Measurements from ENCODE around the gene MRRF.
A peak's percentile ranks its signal among the peaks of the same experiment; 100 is the strongest.

The MRRF gene

GRCh38 chr9:122256206-122256605 lies 8.5 kb upstream of the MRRF start:
- Histone ChIP-seq H3K4me1 (ENCODE audit: control extremely low read depth in 1 of 4, control insufficient read depth in 4 of 4, insufficient read depth in 4 of 4, low read length in 3 of 4) (no peaks in the 10 kb centered on the region), H3K27me3 (replicated peaks in 2 of 5; ENCODE audit: control insufficient read depth in 4 of 5, insufficient read depth in 5 of 5, low read length in 4 of 5) (no peaks in the 10 kb centered on the region), H3K27ac (ENCODE audit: insufficient read depth in 1 of 2, low read depth in 1 of 2, low read length in 2 of 2, poor library complexity in 1 of 2, severe bottlenecking in 2 of 2) (no peak overlapping the region), H3K36me3 (ENCODE audit: control insufficient read depth in 4 of 4, insufficient read depth in 4 of 4, low read length in 3 of 4) (peaks cover 15 to 67% (median 49%) of the 10 kb centered on the region in 4 experiments), H3K4me3 (ENCODE audit: control insufficient read depth in 1 of 7, extremely low read depth in 1 of 7, insufficient read depth in 4 of 7, low read depth in 2 of 7, low read length in 6 of 7) (no peak overlapping the region), H3K9me3 (ENCODE audit: control extremely low read depth in 1 of 5, control insufficient read depth in 4 of 5, insufficient read depth in 2 of 5, low read depth in 1 of 5, low read length in 4 of 5) (no peaks in the 10 kb centered on the region)
- DNase-seq, result no peak
- ChIA-PET POLR2A (no interaction called here), CTCF (interaction anchor here (1.3 kb wide), 1 partner anchor 132 kb away, joined by 4 read pairs; no protein-coding TSS in a partner anchor)
- WGBS (ENCODE audit: insufficient coverage), result 100% methylated on average over 2 of the region's 5 CpGs

DNA sequence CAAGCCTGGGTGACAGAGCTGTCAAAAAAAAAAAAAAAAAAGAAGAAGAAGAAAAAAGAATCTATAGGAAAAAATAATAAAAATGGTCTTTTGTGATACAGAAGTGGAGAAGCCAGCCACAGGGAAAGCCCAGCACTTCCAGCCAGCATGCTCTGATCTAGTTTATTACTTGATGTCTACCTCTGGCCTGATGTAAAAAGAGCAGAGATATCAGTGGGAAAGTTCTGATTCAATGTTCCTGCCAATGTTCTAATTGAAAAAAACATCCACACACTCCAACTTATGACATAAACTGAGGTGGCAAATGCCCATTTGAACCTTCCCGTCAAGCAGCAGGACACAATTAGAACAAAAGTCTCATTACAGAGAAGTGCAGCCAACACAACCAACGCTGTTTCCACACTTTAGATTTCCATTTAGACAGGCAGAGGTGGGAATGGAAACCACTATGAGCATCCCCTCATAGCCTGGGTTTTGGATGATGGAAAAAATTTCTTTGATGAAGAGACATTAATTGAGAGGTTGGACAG lies 5.7 kb upstream of the MRRF start:
- Histone ChIP-seq H3K27ac (ENCODE audit: insufficient read depth in 1 of 2, low read depth in 1 of 2, low read length in 2 of 2, poor library complexity in 1 of 2, severe bottlenecking in 2 of 2) (no peak overlapping the region), H3K4me3 (ENCODE audit: control insufficient read depth in 1 of 7, extremely low read depth in 1 of 7, insufficient read depth in 4 of 7, low read depth in 2 of 7, low read length in 6 of 7) (no peak overlapping the region), H3K27me3 (replicated peaks in 2 of 5; ENCODE audit: control insufficient read depth in 4 of 5, insufficient read depth in 5 of 5, low read length in 4 of 5) (no peaks in the 10 kb centered on the region), H3K4me1 (ENCODE audit: control extremely low read depth in 1 of 4, control insufficient read depth in 4 of 4, insufficient read depth in 4 of 4, low read length in 3 of 4) (peaks cover 7 to 13% (median 9%) of the 10 kb centered on the region in 4 experiments), H3K36me3 (ENCODE audit: control insufficient read depth in 4 of 4, insufficient read depth in 4 of 4, low read length in 3 of 4) (peaks cover 19 to 53% (median 38%) of the 10 kb centered on the region in 4 experiments), H3K9me3 (ENCODE audit: control extremely low read depth in 1 of 5, control insufficient read depth in 4 of 5, insufficient read depth in 2 of 5, low read depth in 1 of 5, low read length in 4 of 5) (no peaks in the 10 kb centered on the region)
- WGBS (ENCODE audit: insufficient coverage), result 100% methylated on average over 1 of the region's 2 CpGs
- CTCF ChIA-PET, result no interaction called here
- no peak for DNase-seq
- POLR2A ChIA-PET, result interaction anchor here (0.8 kb wide), 1 partner anchor 13 kb away, joined by 3 read pairs; no protein-coding TSS in a partner anchor

DNA sequence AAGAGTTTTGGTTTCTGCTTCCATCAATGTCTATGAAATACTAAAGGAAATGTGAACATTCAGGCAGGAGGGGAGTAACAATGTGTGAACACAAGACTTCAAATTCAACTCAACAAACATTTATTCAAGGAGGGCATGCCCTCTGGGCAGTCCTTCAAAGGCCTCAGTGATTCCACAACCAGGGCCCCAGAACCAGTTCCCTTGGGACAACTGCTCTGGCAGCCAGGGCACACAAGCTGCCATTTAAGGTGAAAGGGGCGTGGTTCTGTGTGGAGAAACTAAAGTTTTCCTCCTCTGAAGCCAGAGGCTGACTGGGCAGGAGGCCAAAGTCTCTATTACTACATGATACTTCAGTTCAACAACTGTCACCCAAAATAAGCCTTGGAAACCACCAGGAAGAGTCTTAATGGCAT lies 3.2 kb upstream of the MRRF start:
- peaks cover 15 to 39% (median 29%) of the 10 kb centered on the region in 4 experiments for H3K36me3 ChIP-seq (ENCODE audit: control insufficient read depth in 4 of 4, insufficient read depth in 4 of 4, low read length in 3 of 4)
- no peaks in the 10 kb centered on the region for H3K27me3 ChIP-seq (replicated peaks in 2 of 5; ENCODE audit: control insufficient read depth in 4 of 5, insufficient read depth in 5 of 5, low read length in 4 of 5)
- ChIA-PET POLR2A (no interaction called here), CTCF (interaction anchor here (0.9 kb wide), 1 partner anchor 89 kb away, joined by 3 read pairs; no protein-coding TSS in a partner anchor)
- DNase-seq, result no peak
- WGBS (ENCODE audit: insufficient coverage), result no CpG with 5 or more reads among the region's 1 CpG
- peaks cover 19 to 29% (median 25%) of the 10 kb centered on the region in 4 experiments for H3K4me1 ChIP-seq (ENCODE audit: control extremely low read depth in 1 of 4, control insufficient read depth in 4 of 4, insufficient read depth in 4 of 4, low read length in 3 of 4)
- no peaks in the 10 kb centered on the region for H3K9me3 ChIP-seq (ENCODE audit: control extremely low read depth in 1 of 5, control insufficient read depth in 4 of 5, insufficient read depth in 2 of 5, low read depth in 1 of 5, low read length in 4 of 5)
- peak overlapping the region in 1 of 2 experiments; percentile 11 for H3K27ac ChIP-seq (ENCODE audit: insufficient read depth in 1 of 2, low read depth in 1 of 2, low read length in 2 of 2, poor library complexity in 1 of 2, severe bottlenecking in 2 of 2)
- H3K4me3 ChIP-seq (ENCODE audit: control insufficient read depth in 1 of 7, extremely low read depth in 1 of 7, insufficient read depth in 4 of 7, low read depth in 2 of 7, low read length in 6 of 7), result no peak overlapping the region

DNA sequence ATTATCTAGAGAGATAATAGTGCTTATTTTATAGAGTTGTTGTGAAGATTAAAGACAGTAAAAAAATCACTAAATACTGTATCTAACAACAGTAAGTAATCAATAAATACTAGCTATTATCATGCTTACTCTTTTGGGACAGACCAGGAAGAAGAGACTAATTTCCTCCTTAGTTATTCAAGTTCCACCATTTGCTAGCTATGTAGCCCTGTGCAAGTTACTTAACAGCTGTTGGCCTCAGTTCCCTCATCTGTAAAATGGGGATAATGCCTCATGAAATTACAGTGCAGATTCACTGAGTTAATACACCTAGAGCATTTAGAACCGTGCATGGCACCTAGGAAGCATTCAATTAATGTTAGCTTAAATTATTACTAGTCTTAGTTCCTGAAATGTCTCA lies 2.6 kb upstream of the MRRF start:
- Histone ChIP-seq H3K9me3 (ENCODE audit: control extremely low read depth in 1 of 5, control insufficient read depth in 4 of 5, insufficient read depth in 2 of 5, low read depth in 1 of 5, low read length in 4 of 5) (no peaks in the 10 kb centered on the region), H3K27me3 (replicated peaks in 2 of 5; ENCODE audit: control insufficient read depth in 4 of 5, insufficient read depth in 5 of 5, low read length in 4 of 5) (no peaks in the 10 kb centered on the region), H3K4me3 (ENCODE audit: control insufficient read depth in 1 of 7, extremely low read depth in 1 of 7, insufficient read depth in 4 of 7, low read depth in 2 of 7, low read length in 6 of 7) (no peak overlapping the region), H3K36me3 (ENCODE audit: control insufficient read depth in 4 of 4, insufficient read depth in 4 of 4, low read length in 3 of 4) (peaks cover 15 to 36% (median 28%) of the 10 kb centered on the region in 4 experiments), H3K4me1 (ENCODE audit: control extremely low read depth in 1 of 4, control insufficient read depth in 4 of 4, insufficient read depth in 4 of 4, low read length in 3 of 4) (peaks cover 19 to 29% (median 25%) of the 10 kb centered on the region in 4 experiments), H3K27ac (ENCODE audit: insufficient read depth in 1 of 2, low read depth in 1 of 2, low read length in 2 of 2, poor library complexity in 1 of 2, severe bottlenecking in 2 of 2) (no peak overlapping the region)
- ChIA-PET POLR2A (no interaction called here), CTCF (interaction anchor here (0.6 to 1.1 kb wide), 2 partner anchors 23 to 162 kb away, joined by 3 to 5 read pairs; no protein-coding TSS in a partner anchor)
- WGBS (ENCODE audit: insufficient coverage), result no CpG with 5 or more reads among the region's 1 CpG
- no peak for DNase-seq

- 29% methylated on average over 7 of the region's 13 CpGs for WGBS (ENCODE audit: insufficient coverage)
- Histone ChIP-seq H3K4me3 (ENCODE audit: control insufficient read depth in 1 of 7, extremely low read depth in 1 of 7, insufficient read depth in 4 of 7, low read depth in 2 of 7, low read length in 6 of 7) (peak overlapping the region in 6 of 7 experiments; percentile 73 to 99 (median 94)), H3K27me3 (replicated peaks in 2 of 5; ENCODE audit: control insufficient read depth in 4 of 5, insufficient read depth in 5 of 5, low read length in 4 of 5) (no peaks in the 10 kb centered on the region), H3K4me1 (ENCODE audit: control extremely low read depth in 1 of 4, control insufficient read depth in 4 of 4, insufficient read depth in 4 of 4, low read length in 3 of 4) (peaks cover 19 to 29% (median 25%) of the 10 kb centered on the region in 4 experiments), H3K27ac (ENCODE audit: insufficient read depth in 1 of 2, low read depth in 1 of 2, low read length in 2 of 2, poor library complexity in 1 of 2, severe bottlenecking in 2 of 2) (peak overlapping the region; percentile 97 to 99), H3K36me3 (ENCODE audit: control insufficient read depth in 4 of 4, insufficient read depth in 4 of 4, low read length in 3 of 4) (peaks cover 15 to 30% (median 25%) of the 10 kb centered on the region in 4 experiments), H3K9me3 (ENCODE audit: control extremely low read depth in 1 of 5, control insufficient read depth in 4 of 5, insufficient read depth in 2 of 5, low read depth in 1 of 5, low read length in 4 of 5) (no peaks in the 10 kb centered on the region)
- ChIA-PET POLR2A (interaction anchor here (1.2 kb wide), 2 partner anchors 38 to 572 kb away, joined by 3 to 4 read pairs; no protein-coding TSS in a partner anchor), CTCF (interaction anchor here (1.3 to 3.2 kb wide), 5 partner anchors 65 to 168 kb away, joined by 3 to 20 read pairs (median 5); partner anchors contain the start of genes MORN5 and NDUFA8)
- peak in 2 of 3 donors; percentile 10 to 50 for DNase-seq
These were observed 858 bp upstream of the MRRF start for GRCh38 chr9:122263699-122264349.

DNA sequence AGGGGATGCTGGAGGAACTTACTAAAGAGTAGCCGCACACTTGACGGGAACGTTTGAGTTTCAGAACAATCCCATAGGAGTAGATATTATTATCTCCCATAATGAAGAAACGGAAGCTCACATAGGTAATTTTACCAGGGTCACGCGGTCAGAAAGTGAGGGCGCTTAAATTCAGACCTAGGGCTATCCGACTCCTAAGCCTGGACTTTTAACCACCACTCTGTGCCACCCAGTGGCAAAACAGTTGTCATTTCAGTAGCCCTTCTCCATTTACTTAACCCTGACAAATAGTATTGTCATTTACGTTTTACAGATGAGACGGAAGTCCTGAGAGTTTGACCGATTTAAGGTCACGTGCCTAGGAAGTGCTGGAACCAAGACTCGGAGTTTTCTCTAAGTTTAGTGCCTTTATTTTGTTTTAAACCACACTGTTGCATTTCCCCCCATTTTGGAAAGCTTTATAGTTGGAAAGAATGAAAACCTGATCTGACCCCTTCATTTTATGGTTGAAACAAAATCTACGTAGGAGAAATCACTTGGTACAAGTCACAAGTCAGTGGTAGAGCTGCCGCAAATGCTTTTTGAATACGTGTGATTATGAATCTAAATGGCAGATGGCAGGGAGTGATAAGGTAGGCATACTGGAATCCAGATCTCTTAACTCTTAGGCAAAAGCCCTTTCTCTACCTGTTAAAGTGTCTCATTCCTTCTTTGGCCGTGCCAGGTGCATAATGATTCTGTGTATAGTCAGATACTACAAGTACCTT lies 650 bp downstream of the MRRF start:
- ChIA-PET POLR2A (interaction anchor here (0.6 to 1.2 kb wide), 6 partner anchors 12 to 647 kb away, joined by 3 to 4 read pairs (median 3); partner anchors contain the start of gene LHX6), CTCF (interaction anchor here (0.7 to 3.2 kb wide), 16 partner anchors 11 to 190 kb away, joined by 3 to 20 read pairs (median 4); partner anchors contain the start of genes MORN5 and NDUFA8)
- Histone ChIP-seq H3K9me3 (ENCODE audit: control extremely low read depth in 1 of 5, control insufficient read depth in 4 of 5, insufficient read depth in 2 of 5, low read depth in 1 of 5, low read length in 4 of 5) (no peaks in the 10 kb centered on the region), H3K27ac (ENCODE audit: insufficient read depth in 1 of 2, low read depth in 1 of 2, low read length in 2 of 2, poor library complexity in 1 of 2, severe bottlenecking in 2 of 2) (peak overlapping the region; percentile 97 to 99), H3K36me3 (ENCODE audit: control insufficient read depth in 4 of 4, insufficient read depth in 4 of 4, low read length in 3 of 4) (peaks cover 10 to 17% (median 13%) of the 10 kb centered on the region in 4 experiments), H3K4me3 (ENCODE audit: control insufficient read depth in 1 of 7, extremely low read depth in 1 of 7, insufficient read depth in 4 of 7, low read depth in 2 of 7, low read length in 6 of 7) (peak overlapping the region; percentile 61 to 99 (median 92)), H3K27me3 (replicated peaks in 2 of 5; ENCODE audit: control insufficient read depth in 4 of 5, insufficient read depth in 5 of 5, low read length in 4 of 5) (no peaks in the 10 kb centered on the region), H3K4me1 (ENCODE audit: control extremely low read depth in 1 of 4, control insufficient read depth in 4 of 4, insufficient read depth in 4 of 4, low read length in 3 of 4) (peaks cover 19 to 29% (median 25%) of the 10 kb centered on the region in 4 experiments)
- DNase-seq, result peak; percentile 62 to 83 (median 75)
- 0% methylated on average over 12 of the region's 17 CpGs for WGBS (ENCODE audit: insufficient coverage)
